CD8-positive, alpha-beta memory T cell (primary cell): ENCODE measurements around the gene AZU1. TPM values are rescaled to one million over a fixed set of nuclear protein-coding genes. Genes with fewer than 3 reads are reported as not detected.

Source experiments
- CTCF ChIA-PET: fragments of 350-600 bp; sonication (Branson Sonifier 250); formaldehyde crosslinking; loops from one replicate; lab custom pipeline; 2021; ENCODE audit warnings: antibody characterized with exemption; lab: Charles Lee
- POLR2A ChIA-PET: fragments of 350-600 bp; sonication (Branson Sonifier 250); formaldehyde crosslinking; loops from one replicate; lab custom pipeline; 2021; ENCODE audit warnings: antibody characterized with exemption; lab: Charles Lee
- DNase-seq, 5 donors: peaks; one replicate each; pipeline versions ENCODE4 v3.0.0 to v3.0.0-alpha.2; 2020 to 2022; ENCODE audit warnings: mixed read lengths in 1 of 5
- H3K27ac ChIP-seq: one replicate; pipeline ENCODE4 v1.7.0; 2013; ENCODE audit warnings: low read depth, mild to moderate bottlenecking, low read length, moderate library complexity
- H3K27me3 ChIP-seq: 2 replicates; pipeline ENCODE4 v1.7.0; 2013; ENCODE audit warnings: low read length, mild to moderate bottlenecking; ENCODE audit not compliant: insufficient read depth, poor library complexity, severe bottlenecking
- H3K36me3 ChIP-seq: 2 replicates; pipeline ENCODE4 v1.7.0; 2013; ENCODE audit warnings: mild to moderate bottlenecking, low read length, moderate library complexity; ENCODE audit not compliant: insufficient read depth
- H3K4me1 ChIP-seq: 2 replicates; pipeline ENCODE4 v1.7.0; 2013; ENCODE audit warnings: mild to moderate bottlenecking, low read length, moderate library complexity; ENCODE audit not compliant: insufficient read depth
- H3K4me3 ChIP-seq: 2 replicates; pipeline ENCODE4 v1.7.0; 2013; ENCODE audit warnings: mild to moderate bottlenecking, low read length
- H3K9me3 ChIP-seq: 2 replicates; pipeline ENCODE4 v1.7.0; 2013; ENCODE audit warnings: mild to moderate bottlenecking, low read length
- H3K27ac Mint-ChIP-seq, 8 donors: one replicate each; pipeline ENCODE4 v1.8.0; 2020 to 2021; ENCODE audit warnings: mixed read lengths in 8 of 8, mild to moderate bottlenecking in 6 of 8, inconsistent platforms in 3 of 8, moderate library complexity in 3 of 8
- H3K27me3 Mint-ChIP-seq, 2 donors: one replicate each; pipeline ENCODE4 v1.8.0; 2020 to 2021; ENCODE audit warnings: mixed read lengths in 2 of 2, mild to moderate bottlenecking in 1 of 2, moderate library complexity in 1 of 2
- H3K36me3 Mint-ChIP-seq, 3 donors: one replicate each; pipeline ENCODE4 v1.8.0; 2020 to 2021; ENCODE audit warnings: mixed read lengths in 3 of 3, inconsistent platforms in 1 of 3, mild to moderate bottlenecking in 1 of 3
- H3K4me1 Mint-ChIP-seq, 3 donors: one replicate each; pipeline ENCODE4 v1.8.0; 2020 to 2021; ENCODE audit warnings: mixed read lengths in 3 of 3, inconsistent platforms in 1 of 3, mild to moderate bottlenecking in 1 of 3
- H3K4me3 Mint-ChIP-seq, 7 donors: one replicate each; pipeline ENCODE4 v1.8.0; 2020 to 2021; ENCODE audit warnings: mixed read lengths in 7 of 7, mild to moderate bottlenecking in 6 of 7, moderate library complexity in 4 of 7, inconsistent platforms in 2 of 7
- H3K9me3 Mint-ChIP-seq, 5 donors: one replicate each; pipeline ENCODE4 v1.8.0; 2020 to 2022; ENCODE audit warnings: mixed read lengths in 5 of 5, mild to moderate bottlenecking in 3 of 5, moderate library complexity in 2 of 5, inconsistent platforms in 1 of 5
- polyA plus RNA-seq: library from polyadenylated mRNA; unstranded; fragments of 300-500 nt; fragmentation: Illumina TruSeq; gene quantifications from one replicate; pipeline ENCODE4 v1.2.3, GENCODE V29; 2021
- total RNA-seq, 2 experiments: library from RNA; stranded (reverse); gene quantifications; one replicate each; pipeline ENCODE4 v1.2.3, GENCODE V29; 2021

The AZU1 gene
- total and polyA plus RNA-seq, 3 experiments from 2014 or later, result not detected

GRCh38 chr19:854549-854948 is 26.9 kb downstream of the AZU1 start:
- no peak for DNase-seq
- Mint-ChIP-seq H3K36me3 (no peaks in the 10 kb centered on the region), H3K4me1 (no peaks in the 10 kb centered on the region), H3K27me3 (peaks cover 14% of the 10 kb centered on the region in 2 donors), H3K9me3 (no peaks in the 10 kb centered on the region), H3K4me3 (no peak overlapping the region), H3K27ac (no peak overlapping the region)
- Histone ChIP-seq H3K9me3 (no peaks in the 10 kb centered on the region), H3K36me3 (no peaks in the 10 kb centered on the region), H3K4me1 (no peaks in the 10 kb centered on the region), H3K27ac (no peak overlapping the region), H3K4me3 (no peak overlapping the region), H3K27me3 (peaks cover 19% of the 10 kb centered on the region)
- CTCF ChIA-PET, result interaction anchor here (2.7 kb wide), 1 partner anchor 85 kb away, joined by 11 read pairs; no protein-coding TSS in a partner anchor
- POLR2A ChIA-PET, result no interaction called here

- no peak overlapping the region for H3K4me3 Mint-ChIP-seq
- Histone ChIP-seq H3K4me3 (no peak overlapping the region), H3K4me1 (peaks cover 4% of the 10 kb centered on the region), H3K27me3 (peaks cover 21% of the 10 kb centered on the region), H3K9me3 (no peaks in the 10 kb centered on the region), H3K27ac (no peak overlapping the region), H3K36me3 (no peaks in the 10 kb centered on the region)
- no peak overlapping the region for H3K27ac Mint-ChIP-seq
- no peaks in the 10 kb centered on the region for H3K4me1 Mint-ChIP-seq
- ChIA-PET POLR2A (no interaction called here), CTCF (interaction anchor here (0.7 to 3.8 kb wide), 6 partner anchors 52 to 85 kb away, joined by 3 to 22 read pairs (median 8); no protein-coding TSS in a partner anchor)
- H3K9me3 Mint-ChIP-seq, result no peaks in the 10 kb centered on the region
- no peaks in the 10 kb centered on the region for H3K36me3 Mint-ChIP-seq
- DNase-seq, result no peak
- peaks cover 9 to 14% of the 10 kb centered on the region in 2 donors for H3K27me3 Mint-ChIP-seq
These were observed 27.5 kb downstream of the AZU1 start for GRCh38 chr19:855142-855541.

GRCh38 chr19:855566-856120 is 28.0 kb downstream of the AZU1 start:
- Histone ChIP-seq H3K4me1 (peaks cover 4% of the 10 kb centered on the region), H3K27me3 (peaks cover 16% of the 10 kb centered on the region), H3K27ac (no peak overlapping the region), H3K9me3 (no peaks in the 10 kb centered on the region), H3K4me3 (no peak overlapping the region), H3K36me3 (no peaks in the 10 kb centered on the region)
- CTCF ChIA-PET, result interaction anchor here (0.7 to 3.8 kb wide), 10 partner anchors 13 to 128 kb away, joined by 3 to 22 read pairs (median 5); partner anchors contain the start of gene WDR18
- POLR2A ChIA-PET, result no interaction called here
- Mint-ChIP-seq H3K36me3 (no peaks in the 10 kb centered on the region), H3K9me3 (no peaks in the 10 kb centered on the region), H3K27ac (no peak overlapping the region), H3K4me3 (no peak overlapping the region), H3K27me3 (peaks cover 6 to 14% of the 10 kb centered on the region in 2 donors), H3K4me1 (no peaks in the 10 kb centered on the region)
- DNase-seq, result no peak

- Histone ChIP-seq H3K27me3 (peaks cover 13% of the 10 kb centered on the region), H3K27ac (no peak overlapping the region), H3K4me1 (peaks cover 14% of the 10 kb centered on the region), H3K4me3 (no peak overlapping the region), H3K36me3 (no peaks in the 10 kb centered on the region), H3K9me3 (no peaks in the 10 kb centered on the region)
- Mint-ChIP-seq H3K9me3 (no peaks in the 10 kb centered on the region), H3K36me3 (no peaks in the 10 kb centered on the region), H3K27ac (no peak overlapping the region), H3K4me3 (no peak overlapping the region), H3K4me1 (peaks cover 7 to 10% (median 9%) of the 10 kb centered on the region in 3 donors), H3K27me3 (peaks cover 6 to 10% of the 10 kb centered on the region in 2 donors)
- DNase-seq, result no peak
- CTCF ChIA-PET, result interaction anchor here (0.9 to 3.8 kb wide), 5 partner anchors 22 to 125 kb away, joined by 3 to 22 read pairs (median 3); partner anchors contain the start of gene WDR18
- POLR2A ChIA-PET, result interaction anchor here (0.7 to 0.9 kb wide), 2 partner anchors 53 to 224 kb away, joined by 3 to 5 read pairs; no protein-coding TSS in a partner anchor
These were observed 30.6 kb downstream of the AZU1 start for GRCh38 chr19:858284-858683.

GRCh38 chr19:858868-859843 is 31.5 kb downstream of the AZU1 start, which contains the start of gene CFD:
CFD (plus strand) TSS chr19:859664; CDS start chr19:859690, 26 bp downstream.
- no peaks in the 10 kb centered on the region for H3K9me3 Mint-ChIP-seq
- peaks cover 23% of the 10 kb centered on the region for H3K4me1 ChIP-seq
- H3K27me3 Mint-ChIP-seq, result peaks cover 6 to 10% of the 10 kb centered on the region in 2 donors
- H3K27me3 ChIP-seq, result peaks cover 13% of the 10 kb centered on the region
- DNase-seq, result no peak
- no peak within 1 kb of the TSS for H3K27ac Mint-ChIP-seq
- H3K36me3 ChIP-seq, result no peaks in the 10 kb centered on the region
- H3K27ac ChIP-seq, result peak within 1 kb of the TSS; percentile 64
- no peak within 1 kb of the TSS for H3K4me3 ChIP-seq
- H3K36me3 Mint-ChIP-seq, result no peaks in the 10 kb centered on the region
- H3K9me3 ChIP-seq, result no peaks in the 10 kb centered on the region
- ChIA-PET POLR2A (interaction anchor here (0.9 kb wide), 1 partner anchor 52 kb away, joined by 3 read pairs; no protein-coding TSS in a partner anchor), CTCF (interaction anchor here (1.2 to 3.8 kb wide), 4 partner anchors 48 to 125 kb away, joined by 3 to 22 read pairs (median 8); partner anchors contain the start of gene WDR18)
- peak within 1 kb of the TSS in 2 of 7 donors; percentile 28 to 47 for H3K4me3 Mint-ChIP-seq
- peaks cover 11 to 18% (median 15%) of the 10 kb centered on the region in 3 donors for H3K4me1 Mint-ChIP-seq

GRCh38 chr19:861141-861755 is 33.6 kb downstream of the AZU1 start:
- Histone ChIP-seq H3K36me3 (no peaks in the 10 kb centered on the region), H3K27me3 (peaks cover 13% of the 10 kb centered on the region), H3K27ac (no peak overlapping the region), H3K9me3 (no peaks in the 10 kb centered on the region), H3K4me3 (no peak overlapping the region), H3K4me1 (peaks cover 24% of the 10 kb centered on the region)
- POLR2A ChIA-PET, result interaction anchor here (0.6 to 1.1 kb wide), 2 partner anchors 27 to 64 kb away, joined by 4 read pairs; no protein-coding TSS in a partner anchor
- no peaks in the 10 kb centered on the region for H3K9me3 Mint-ChIP-seq
- no peak overlapping the region for H3K27ac Mint-ChIP-seq
- peaks cover 15 to 24% (median 15%) of the 10 kb centered on the region in 3 donors for H3K4me1 Mint-ChIP-seq
- H3K4me3 Mint-ChIP-seq, result peak overlapping the region in 1 of 7 donors; percentile 22
- CTCF ChIA-PET, result no interaction called here
- peaks cover 0 to 2% (median 0%) of the 10 kb centered on the region in 3 donors for H3K36me3 Mint-ChIP-seq
- no peak for DNase-seq
- peaks cover 6 to 10% of the 10 kb centered on the region in 2 donors for H3K27me3 Mint-ChIP-seq
